Measurements from ENCODE around the gene SNTG2. TPM values are rescaled to one million over a fixed set of nuclear protein-coding genes. Genes with fewer than 3 reads are reported as not detected.

The SNTG2 gene
- total and polyA plus RNA-seq, 9 donors = 0.17 to 5.7 (median 1.3) TPM; not detected in 1

- no peaks in the 10 kb centered on the region for H3K36me3 ChIP-seq
- H3K27ac ChIP-seq = no peak overlapping the region
- DNase-seq = no peak
- H3K4me1 ChIP-seq (ENCODE audit: insufficient read depth) = no peaks in the 10 kb centered on the region
- H3K9me3 ChIP-seq = no peaks in the 10 kb centered on the region
- TF ChIP-seq, protein P1, sequence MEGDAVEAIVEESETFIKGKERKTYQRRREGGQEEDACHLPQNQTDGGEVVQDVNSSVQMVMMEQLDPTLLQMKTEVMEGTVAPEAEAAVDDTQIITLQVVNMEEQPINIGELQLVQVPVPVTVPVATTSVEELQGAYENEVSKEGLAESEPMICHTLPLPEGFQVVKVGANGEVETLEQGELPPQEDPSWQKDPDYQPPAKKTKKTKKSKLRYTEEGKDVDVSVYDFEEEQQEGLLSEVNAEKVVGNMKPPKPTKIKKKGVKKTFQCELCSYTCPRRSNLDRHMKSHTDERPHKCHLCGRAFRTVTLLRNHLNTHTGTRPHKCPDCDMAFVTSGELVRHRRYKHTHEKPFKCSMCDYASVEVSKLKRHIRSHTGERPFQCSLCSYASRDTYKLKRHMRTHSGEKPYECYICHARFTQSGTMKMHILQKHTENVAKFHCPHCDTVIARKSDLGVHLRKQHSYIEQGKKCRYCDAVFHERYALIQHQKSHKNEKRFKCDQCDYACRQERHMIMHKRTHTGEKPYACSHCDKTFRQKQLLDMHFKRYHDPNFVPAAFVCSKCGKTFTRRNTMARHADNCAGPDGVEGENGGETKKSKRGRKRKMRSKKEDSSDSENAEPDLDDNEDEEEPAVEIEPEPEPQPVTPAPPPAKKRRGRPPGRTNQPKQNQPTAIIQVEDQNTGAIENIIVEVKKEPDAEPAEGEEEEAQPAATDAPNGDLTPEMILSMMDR (IDR thresholded peaks at IDR 0.05) = no peak
- TF ChIP-seq POLR2A (IDR thresholded peaks at IDR 0.05) (no peak), EP300 (IDR thresholded peaks at IDR 0.05) (no peak)
- 62 to 71% (median 65%) methylated on average over 2 of the region's 2 CpGs for WGBS, 3 donors
- no peaks in the 10 kb centered on the region for H3K27me3 ChIP-seq
- no peak overlapping the region for H3K4me3 ChIP-seq
- intact Hi-C loops (cut with DNase I) = no loop called here
Measured at GRCh38 chr2:1049691-1050090, 99.0 kb downstream of the SNTG2 start.

GRCh38 chr2:1051075-1051474 lies 100.4 kb downstream of the SNTG2 start:
- no peak for TF ChIP-seq POLR2A (IDR thresholded peaks at IDR 0.05)
- TF ChIP-seq, protein P1 (IDR thresholded peaks at IDR 0.05) = no peak
- TF ChIP-seq EP300 (IDR thresholded peaks at IDR 0.05) = no peak
- WGBS, 3 donors = 36 to 43% (median 42%) methylated on average over 3 of the region's 3 CpGs
- H3K9me3 ChIP-seq = no peaks in the 10 kb centered on the region
- intact Hi-C loops (cut with DNase I) = no loop called here
- H3K4me3 ChIP-seq = no peak overlapping the region
- no peak overlapping the region for H3K27ac ChIP-seq
- H3K4me1 ChIP-seq (ENCODE audit: insufficient read depth) = no peaks in the 10 kb centered on the region
- no peak for DNase-seq
- no peaks in the 10 kb centered on the region for H3K36me3 ChIP-seq
- no peaks in the 10 kb centered on the region for H3K27me3 ChIP-seq

DNA sequence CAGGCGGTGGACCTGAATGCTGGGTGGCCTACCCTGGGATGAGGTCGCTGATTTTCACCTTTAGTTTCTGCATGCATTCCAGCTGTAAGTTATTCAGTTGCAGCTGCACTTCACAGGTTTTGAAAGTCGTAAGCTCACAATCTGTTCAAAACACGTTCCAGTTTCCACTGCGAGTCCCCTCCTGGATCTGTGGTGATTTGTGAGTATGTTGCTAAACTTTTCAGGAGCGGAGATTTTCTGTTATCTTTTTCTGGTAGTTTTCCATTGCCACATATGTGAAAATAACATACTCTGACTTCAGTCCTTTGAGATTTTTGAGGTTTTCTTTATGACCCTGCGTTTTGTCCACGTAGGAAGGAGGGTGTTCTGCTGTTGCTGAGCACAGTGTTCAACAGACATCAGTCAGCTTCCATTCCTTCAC lies 102.1 kb downstream of the SNTG2 start:
- TF ChIP-seq EP300 (IDR thresholded peaks at IDR 0.05) (no peak), POLR2A (IDR thresholded peaks at IDR 0.05) (no peak)
- TF ChIP-seq, protein P1 (IDR thresholded peaks at IDR 0.05) = no peak
- H3K4me3 ChIP-seq = no peak overlapping the region
- no peaks in the 10 kb centered on the region for H3K36me3 ChIP-seq
- no peak for DNase-seq
- WGBS, 3 donors = 5 to 11% (median 8%) methylated on average over 8 of the region's 8 CpGs
- intact Hi-C loops (cut with DNase I) = no loop called here
- no peaks in the 10 kb centered on the region for H3K4me1 ChIP-seq (ENCODE audit: insufficient read depth)
- H3K27ac ChIP-seq = no peak overlapping the region
- H3K27me3 ChIP-seq = no peaks in the 10 kb centered on the region
- H3K9me3 ChIP-seq = no peaks in the 10 kb centered on the region

- H3K27me3 ChIP-seq = no peaks in the 10 kb centered on the region
- no peaks in the 10 kb centered on the region for H3K4me1 ChIP-seq (ENCODE audit: insufficient read depth)
- no peaks in the 10 kb centered on the region for H3K36me3 ChIP-seq
- no peak for TF ChIP-seq POLR2A (IDR thresholded peaks at IDR 0.05)
- TF ChIP-seq, protein P1 (IDR thresholded peaks at IDR 0.05) = no peak
- TF ChIP-seq EP300 (IDR thresholded peaks at IDR 0.05) = no peak
- 69 to 79% (median 74%) methylated on average over 8 of the region's 8 CpGs for WGBS, 3 donors
- intact Hi-C loops (cut with DNase I) = no loop called here
- H3K9me3 ChIP-seq = no peaks in the 10 kb centered on the region
- H3K4me3 ChIP-seq = no peak overlapping the region
- no peak for DNase-seq
- no peak overlapping the region for H3K27ac ChIP-seq
Measured at GRCh38 chr2:1053786-1054185, 103.1 kb downstream of the SNTG2 start.
